ENCODE measurements around the gene ARFGEF2. TPM values are rescaled to one million over a fixed set of nuclear protein-coding genes. Genes with fewer than 3 reads are reported as not detected.

The ARFGEF2 gene
- total and polyA plus RNA-seq, 2 experiments from 2014 or later: 10.9 to 48.0 TPM

GRCh38 chr20:48949304-48950170 lies 28.0 kb downstream of the ARFGEF2 start:
- Histone ChIP-seq H3K4me1 (ENCODE audit: insufficient read depth) (no peaks in the 10 kb centered on the region), H3K36me3 (replicated peaks; ENCODE audit: insufficient read depth, low read depth) (no peaks in the 10 kb centered on the region), H3K27ac (no peak overlapping the region), H3K4me3 (no peak overlapping the region), H3K4me2 (no peak overlapping the region), H2AFZ (no peak overlapping the region), H3K9me2 (replicated peaks; ENCODE audit: insufficient read depth) (no peaks in the 10 kb centered on the region), H3K79me2 (peaks cover 48% of the 10 kb centered on the region), H4K20me1 (ENCODE audit: insufficient read depth, poor library complexity, severe bottlenecking) (peaks cover 35% of the 10 kb centered on the region), H3K9me3 (ENCODE audit: low read depth) (no peaks in the 10 kb centered on the region), H3K27me3 (no peaks in the 10 kb centered on the region)
- WGBS (ENCODE audit: low lambda C conversion rate, missing lambda C conversion rate): 86% methylated on average over 7 of the region's 7 CpGs
- DNase-seq (ENCODE audit: low spot score): no peak
- TF ChIP-seq CTCF (IDR thresholded peaks at IDR 0.05; ENCODE audit: poor library complexity) (no peak), EZH2 (IDR thresholded peaks at IDR 0.05; ENCODE audit: borderline replicate concordance) (no peak), EZH2phosphoT487 (IDR thresholded peaks at IDR 0.05; ENCODE audit: low read depth, severe bottlenecking, unreplicated experiment) (no peak)

GRCh38 chr20:48951041-48951440 lies 29.5 kb downstream of the ARFGEF2 start:
- no peak for TF ChIP-seq EZH2phosphoT487 (IDR thresholded peaks at IDR 0.05; ENCODE audit: low read depth, severe bottlenecking, unreplicated experiment)
- TF ChIP-seq EZH2 (IDR thresholded peaks at IDR 0.05; ENCODE audit: borderline replicate concordance): no peak
- no peak for TF ChIP-seq CTCF (IDR thresholded peaks at IDR 0.05; ENCODE audit: poor library complexity)
- Histone ChIP-seq H3K4me2 (no peak overlapping the region), H3K27ac (no peak overlapping the region), H3K9me3 (ENCODE audit: low read depth) (no peaks in the 10 kb centered on the region), H3K36me3 (replicated peaks; ENCODE audit: insufficient read depth, low read depth) (no peaks in the 10 kb centered on the region), H3K4me1 (ENCODE audit: insufficient read depth) (no peaks in the 10 kb centered on the region), H3K9me2 (replicated peaks; ENCODE audit: insufficient read depth) (no peaks in the 10 kb centered on the region), H3K79me2 (peaks cover 37% of the 10 kb centered on the region), H4K20me1 (ENCODE audit: insufficient read depth, poor library complexity, severe bottlenecking) (peaks cover 24% of the 10 kb centered on the region), H3K4me3 (no peak overlapping the region), H2AFZ (no peak overlapping the region), H3K27me3 (no peaks in the 10 kb centered on the region)
- no peak for DNase-seq (ENCODE audit: low spot score)
- 91% methylated on average over 10 of the region's 10 CpGs for WGBS (ENCODE audit: low lambda C conversion rate, missing lambda C conversion rate)

GRCh38 chr20:48951646-48952045 lies 30.1 kb downstream of the ARFGEF2 start:
- H3K4me2 ChIP-seq: no peak overlapping the region
- peaks cover 31% of the 10 kb centered on the region for H3K79me2 ChIP-seq
- H3K9me2 ChIP-seq (replicated peaks; ENCODE audit: insufficient read depth): no peaks in the 10 kb centered on the region
- no peaks in the 10 kb centered on the region for H3K27me3 ChIP-seq
- no peaks in the 10 kb centered on the region for H3K4me1 ChIP-seq (ENCODE audit: insufficient read depth)
- peaks cover 21% of the 10 kb centered on the region for H4K20me1 ChIP-seq (ENCODE audit: insufficient read depth, poor library complexity, severe bottlenecking)
- no peak overlapping the region for H3K27ac ChIP-seq
- no peak overlapping the region for H3K4me3 ChIP-seq
- no peak overlapping the region for H2AFZ ChIP-seq
- no peak for DNase-seq (ENCODE audit: low spot score)
- H3K9me3 ChIP-seq (ENCODE audit: low read depth): no peaks in the 10 kb centered on the region
- WGBS (ENCODE audit: low lambda C conversion rate, missing lambda C conversion rate): 85% methylated on average over 4 of the region's 4 CpGs
- TF ChIP-seq EZH2phosphoT487 (IDR thresholded peaks at IDR 0.05; ENCODE audit: low read depth, severe bottlenecking, unreplicated experiment) (no peak), EZH2 (IDR thresholded peaks at IDR 0.05; ENCODE audit: borderline replicate concordance) (no peak), CTCF (IDR thresholded peaks at IDR 0.05; ENCODE audit: poor library complexity) (no peak)
- H3K36me3 ChIP-seq (replicated peaks; ENCODE audit: insufficient read depth, low read depth): no peaks in the 10 kb centered on the region
